ENCODE data around the gene C19orf12.

GRCh38 chr19:29717051-29717450 lies 2.0 kb upstream of the C19orf12 start:
- no peak for TF ChIP-seq PAX5 (IDR thresholded peaks at IDR 0.05; ENCODE audit: insufficient read depth, low read length, severe bottlenecking)
- TF ChIP-seq POLR2AphosphoS5 (IDR thresholded peaks at IDR 0.05; ENCODE audit: low read depth, low read length) = no peak
- no peak for TF ChIP-seq POLR2A (IDR thresholded peaks at IDR 0.05; ENCODE audit: low read depth, low read length)
- no peak for TF ChIP-seq TAF1 (IDR thresholded peaks at IDR 0.05; ENCODE audit: low read depth, low read length)
- peak; percentile 16; the same call in 1 of the 2 replicates for TF ChIP-seq POU2F2 (IDR thresholded peaks at IDR 0.05; ENCODE audit: low read depth, low read length)
- no peak for TF ChIP-seq SPI1 (IDR thresholded peaks at IDR 0.05; ENCODE audit: low read depth, low read length)

Data from GM12891 (cell line).